Cerebellar nuclear complex (tissue), 1 donor: ENCODE measurements around the gene GDF15.

ENCODE experiments used
- DNase-seq, 2 experiments: peaks; one replicate each; lab custom pipeline; 2025; lab: John Stamatoyannopoulos, UW

Gene GDF15

DNA sequence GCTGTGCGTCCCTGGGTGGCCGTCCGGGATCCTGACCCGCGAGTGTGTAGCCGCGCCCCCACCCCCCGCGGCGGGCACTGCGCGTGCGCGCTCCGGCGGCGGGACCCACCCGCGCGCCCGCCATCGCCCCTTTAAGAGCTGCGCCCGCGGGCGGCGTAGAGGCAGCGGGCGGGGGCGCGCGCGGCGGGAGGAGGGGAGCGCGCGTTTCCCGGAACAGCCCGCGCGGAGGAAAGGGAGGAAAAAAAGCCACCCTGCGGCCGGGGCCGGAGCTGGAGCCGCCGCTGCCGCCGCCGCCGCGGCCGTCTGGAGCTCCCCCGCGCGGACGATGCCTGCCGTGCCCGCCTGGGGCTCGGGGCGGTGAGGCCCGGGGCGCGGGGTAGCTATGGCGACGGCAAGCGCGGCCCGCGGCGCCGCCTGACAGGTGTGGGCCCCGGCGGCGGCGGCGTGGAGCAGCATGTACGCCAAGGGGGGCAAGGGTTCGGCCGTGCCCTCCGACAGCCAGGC, 33.3 kb downstream of the GDF15 start, which contains the start of gene SSBP4:
TSS of gene SSBP4 (plus strand) at position 204 of the 504 bp plus-strand sequence. CDS start at position 455, 251 bp downstream.
- DNase-seq: no peak

DNA sequence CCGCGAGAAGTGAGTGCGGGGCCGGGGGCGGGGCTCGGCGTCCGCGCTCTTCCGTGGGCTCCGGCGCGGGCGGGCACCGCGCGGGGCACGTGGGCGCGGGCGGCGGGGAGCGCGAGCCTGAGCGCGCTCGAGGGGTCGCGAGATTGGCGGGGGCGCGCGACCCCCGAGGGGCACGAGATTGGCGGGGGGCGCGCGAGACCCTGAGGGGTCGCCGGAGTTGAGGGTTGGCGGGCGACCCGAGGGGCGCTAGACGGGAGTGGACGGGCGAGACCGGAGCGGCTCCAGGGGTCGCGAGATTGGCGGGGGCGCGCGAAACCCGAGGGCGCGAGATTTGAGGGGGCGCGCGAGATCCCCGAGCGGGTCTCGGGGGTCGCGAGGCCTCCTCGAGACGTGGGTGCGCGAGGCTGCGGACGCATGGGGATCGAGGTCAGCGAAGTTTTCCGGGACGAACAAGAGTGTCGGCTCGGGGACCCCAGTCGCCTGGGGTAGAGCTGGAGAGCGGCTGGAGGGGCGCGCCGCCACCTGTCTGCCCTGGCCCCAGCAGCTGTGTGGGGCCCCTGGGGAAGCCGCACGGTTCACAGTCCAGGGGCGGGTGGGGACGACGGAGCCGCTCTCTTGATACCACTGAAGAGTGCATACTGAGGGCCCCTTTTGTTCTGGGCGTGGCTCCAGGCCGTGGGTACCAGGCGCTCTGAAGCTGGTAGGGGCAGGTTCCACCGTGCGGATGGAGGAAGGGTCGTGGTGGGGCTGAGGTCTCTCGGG, 33.9 kb downstream of the GDF15 start:
- no peak for DNase-seq

DNA sequence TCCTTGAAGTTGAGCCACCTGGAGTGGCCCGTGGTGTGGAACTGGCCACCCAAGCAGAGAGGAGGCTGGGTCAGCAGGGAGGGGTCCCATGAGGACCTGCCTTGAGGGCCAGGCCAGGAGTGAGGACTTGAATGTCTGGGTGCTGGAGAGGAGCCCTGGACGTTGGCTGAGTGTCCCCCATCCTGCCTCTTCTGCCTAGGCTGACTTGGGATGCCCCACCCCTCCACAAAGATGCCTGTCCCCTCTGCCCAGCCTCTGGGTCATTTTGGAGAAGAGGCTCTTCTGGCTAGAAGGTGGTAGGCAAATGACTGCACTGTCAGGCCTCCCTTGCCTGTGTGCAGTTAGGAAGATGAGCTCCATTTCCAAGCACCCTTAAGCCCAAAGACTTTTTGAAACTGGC, 35.0 kb downstream of the GDF15 start:
- DNase-seq: no peak

DNA sequence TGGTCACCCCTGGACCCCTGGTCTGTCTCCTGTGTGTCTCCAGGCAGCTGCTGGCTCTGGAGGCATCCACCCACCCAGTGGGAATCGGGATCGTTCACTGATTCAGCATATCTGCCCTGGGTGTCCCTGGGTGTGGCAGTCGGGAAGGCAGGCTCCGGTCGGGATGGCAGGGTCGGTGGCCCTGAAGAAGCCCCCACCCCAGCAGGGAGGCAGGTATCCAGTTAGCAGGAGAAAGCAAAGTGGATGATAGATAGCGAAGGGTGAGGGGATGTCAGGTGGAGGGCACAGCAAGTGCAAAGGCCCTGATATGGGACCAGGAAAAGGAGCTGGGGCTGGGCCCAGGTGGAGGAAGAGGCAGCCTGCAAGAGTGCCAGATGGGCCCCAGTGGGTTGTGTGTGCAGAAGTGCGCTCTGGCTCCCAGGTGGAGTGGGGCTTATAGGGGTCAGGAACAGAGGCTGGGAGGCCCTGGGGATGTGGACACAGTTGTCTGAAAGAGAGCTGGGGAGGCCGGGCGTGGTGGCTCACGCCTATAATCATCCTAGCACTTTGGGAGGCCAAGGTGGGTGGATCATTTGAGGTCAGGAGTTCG, 35.5 kb downstream of the GDF15 start:
- DNase-seq: no peak

DNA sequence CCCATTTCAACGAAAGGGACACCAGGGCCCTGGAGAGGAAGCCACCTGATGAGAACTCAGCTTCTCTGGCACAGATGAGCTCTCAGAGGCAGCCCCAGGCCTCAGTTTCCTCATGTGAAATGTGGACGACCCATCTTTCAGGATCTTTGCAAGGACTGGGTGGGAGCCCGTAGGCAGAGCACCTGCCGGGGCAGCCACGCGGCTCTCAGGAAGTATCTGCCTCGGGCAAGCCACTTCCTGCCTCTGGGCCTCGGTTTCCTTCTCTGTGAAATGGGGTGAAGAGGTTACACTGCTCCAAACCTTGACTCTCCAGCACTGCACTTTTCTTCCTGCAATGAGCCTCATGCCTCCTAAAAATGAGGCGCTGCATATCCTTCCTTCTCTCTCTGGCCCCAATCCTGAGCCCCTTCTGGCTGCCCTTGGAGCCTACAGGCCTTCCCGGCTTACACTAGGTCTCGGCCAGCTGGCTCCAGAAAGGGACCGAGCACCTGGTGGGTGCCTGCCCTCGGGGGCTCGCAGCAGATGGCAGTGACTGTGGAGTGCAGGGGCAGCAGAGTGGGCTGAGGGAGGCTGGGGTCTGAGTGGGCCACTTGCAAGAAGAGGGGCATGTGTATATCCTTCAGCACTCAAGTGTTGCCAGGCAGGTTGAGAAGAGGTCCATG, 36.7 kb downstream of the GDF15 start:
- DNase-seq: no peak

DNA sequence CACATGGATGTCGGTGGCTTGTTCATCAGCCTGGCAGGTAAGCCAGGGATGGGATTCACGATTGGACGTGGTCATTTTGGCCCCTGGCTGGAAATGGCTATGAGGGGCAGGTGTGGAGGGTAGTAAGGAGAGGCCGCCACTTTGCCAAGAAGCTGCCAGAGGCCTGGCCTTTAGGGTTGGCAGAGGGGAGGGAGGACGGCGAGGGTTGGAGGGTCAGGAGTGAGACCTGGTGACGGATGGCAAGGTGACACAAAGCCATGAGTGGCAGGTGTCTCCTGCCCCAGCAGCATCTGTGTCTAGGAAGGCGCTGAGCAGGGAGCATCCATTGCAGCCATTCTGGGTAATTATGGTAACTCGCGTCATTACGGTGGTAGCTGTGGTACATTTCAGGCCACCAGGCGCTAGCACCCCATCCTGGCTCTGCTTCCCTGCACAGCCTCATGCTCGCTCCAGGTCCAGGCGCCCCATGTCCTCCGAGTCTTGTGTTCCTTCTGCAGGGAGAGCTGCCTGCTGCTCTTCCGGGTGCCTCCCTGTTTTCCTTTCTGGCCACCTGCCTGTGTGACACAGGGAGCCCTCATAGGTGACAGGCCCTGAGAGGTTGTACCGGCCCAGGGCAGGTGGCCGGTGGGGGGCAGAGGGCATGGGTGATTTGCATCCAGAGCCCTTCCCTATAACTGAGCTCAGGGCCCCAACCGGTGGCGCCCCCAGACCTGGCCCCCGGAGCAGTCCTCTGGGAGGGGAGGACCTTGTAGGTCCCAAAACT, 37.5 kb downstream of the GDF15 start:
- no peak for DNase-seq

DNA sequence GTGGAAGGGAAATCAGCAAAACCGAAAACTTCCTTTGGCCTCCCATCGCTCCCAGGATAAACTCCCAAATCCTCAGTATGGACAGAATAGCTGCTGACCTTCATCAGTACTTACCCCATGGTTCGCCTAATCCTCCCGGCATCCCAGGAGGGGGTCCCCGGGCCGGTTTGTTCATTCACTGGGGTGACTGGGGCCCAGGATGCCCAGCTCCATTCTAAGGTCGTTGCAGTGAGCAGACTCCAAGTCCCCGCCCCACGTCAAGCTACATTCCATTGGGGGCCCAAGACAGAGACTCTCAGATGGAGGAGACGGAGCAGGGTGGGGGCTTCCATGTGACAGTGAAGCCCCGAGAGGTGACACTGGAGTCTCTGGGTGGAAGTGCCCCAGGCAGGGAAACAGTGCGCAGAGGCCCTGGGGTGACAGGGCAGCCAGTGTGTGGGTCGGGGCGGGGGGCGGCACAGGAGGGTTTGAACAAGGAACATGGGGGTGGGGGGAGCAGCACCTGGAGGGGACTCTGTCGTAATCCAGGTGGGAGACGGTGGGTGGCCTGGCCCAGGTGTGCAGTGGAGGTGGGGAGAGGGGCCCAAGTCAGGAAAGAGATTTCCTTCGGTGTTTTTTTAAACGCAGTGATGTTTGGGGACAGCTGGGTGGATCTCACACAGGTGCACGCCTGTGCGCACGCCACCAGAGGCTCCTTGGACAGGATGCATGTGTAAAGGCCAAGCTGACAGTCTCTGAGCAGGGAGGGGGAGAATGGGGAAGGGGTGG, 38.3 kb downstream of the GDF15 start:
- DNase-seq: no peak

DNA sequence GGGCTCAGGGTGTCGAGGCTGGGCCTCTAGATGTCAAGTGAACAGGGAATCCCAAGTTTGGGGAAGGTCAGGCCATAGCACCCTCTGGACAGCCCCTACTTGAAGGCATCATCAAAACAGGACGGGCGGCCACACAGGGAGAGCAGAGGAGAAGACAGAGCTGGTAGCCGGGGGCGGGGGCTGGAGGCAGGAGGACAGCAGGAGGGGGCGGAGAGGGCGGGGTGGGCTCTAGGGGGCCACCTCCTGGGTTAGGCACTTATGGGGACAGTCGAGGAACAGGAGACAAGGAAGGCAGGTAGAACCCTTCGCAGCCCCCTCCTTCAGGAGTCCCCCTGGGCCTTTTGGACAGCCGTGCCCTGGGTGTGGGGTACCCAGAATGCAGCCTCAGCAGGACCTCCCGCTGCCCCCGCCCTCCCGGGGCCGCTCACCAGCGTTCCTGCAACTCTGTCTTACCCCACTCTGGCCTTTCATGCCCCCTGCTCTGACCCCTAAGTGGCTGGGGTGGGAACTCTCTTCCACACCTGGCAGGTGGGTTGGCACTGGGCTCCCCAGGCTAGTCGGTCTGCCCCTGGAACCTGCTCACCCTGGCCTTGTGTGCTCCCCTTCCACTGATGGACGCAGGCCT, 39.0 kb downstream of the GDF15 start:
- DNase-seq: no peak

DNA sequence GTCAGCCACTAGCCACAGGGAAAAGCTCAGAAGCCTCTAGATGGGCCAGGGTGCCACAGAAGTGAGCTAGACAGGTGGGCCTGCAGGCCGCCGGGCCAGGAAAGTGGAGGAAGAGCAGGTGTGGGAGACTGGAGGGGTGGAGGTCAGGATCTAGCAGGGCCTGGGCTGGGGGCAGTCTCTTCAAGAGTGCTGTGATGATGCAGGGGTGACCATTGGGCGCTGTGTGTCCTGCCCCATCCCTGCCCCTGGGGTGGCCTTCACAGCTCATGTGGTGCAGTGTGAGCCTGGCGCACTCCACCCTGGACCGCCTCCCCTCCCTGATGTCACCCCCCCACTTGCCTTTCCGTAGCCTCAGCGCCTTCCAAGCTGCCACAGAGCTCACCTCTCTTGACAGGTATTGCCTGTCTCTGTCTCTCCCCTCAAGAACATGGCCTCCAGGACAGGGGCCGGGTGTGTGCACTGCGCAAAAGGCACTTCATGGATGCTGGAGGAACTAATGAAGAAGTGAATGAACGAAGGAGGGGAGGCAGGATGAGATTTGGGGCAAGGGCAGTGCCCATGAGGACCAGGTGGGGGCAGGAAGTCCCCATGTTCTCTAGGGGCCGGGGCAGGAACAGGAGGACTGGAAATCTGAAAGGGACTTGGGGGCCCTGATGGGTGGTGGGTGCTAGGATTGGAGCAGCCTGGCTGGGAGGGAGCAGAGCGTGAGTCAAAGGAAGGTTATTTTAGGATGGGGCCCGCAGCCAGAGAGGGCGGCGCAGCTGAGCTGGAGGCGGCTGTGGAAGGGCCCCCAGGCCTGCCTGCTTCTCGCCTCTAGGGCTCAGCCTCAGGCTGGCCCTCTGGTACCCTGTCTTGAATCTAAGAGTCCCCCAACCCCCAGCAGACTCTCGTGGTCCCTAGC, 39.8 kb downstream of the GDF15 start:
- DNase-seq: no peak

DNA sequence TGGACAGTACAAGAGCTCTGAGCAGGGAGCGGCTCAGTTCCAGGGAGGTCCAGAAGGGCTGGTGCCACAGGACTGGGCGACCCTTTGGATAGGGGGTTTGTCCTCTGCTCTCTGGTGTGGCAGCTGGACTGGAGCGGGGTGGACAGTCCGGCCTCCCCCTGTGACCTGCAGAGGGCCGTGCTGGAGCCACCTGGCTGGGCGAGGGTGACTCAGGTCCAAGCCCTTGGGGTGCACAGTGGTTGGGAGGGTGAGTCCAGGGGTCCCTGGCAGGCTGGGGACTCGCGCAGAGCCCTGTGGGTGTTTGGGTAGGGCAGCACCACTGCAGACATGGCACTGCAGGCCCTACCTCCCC, 40.4 kb downstream of the GDF15 start:
- no peak for DNase-seq

DNA sequence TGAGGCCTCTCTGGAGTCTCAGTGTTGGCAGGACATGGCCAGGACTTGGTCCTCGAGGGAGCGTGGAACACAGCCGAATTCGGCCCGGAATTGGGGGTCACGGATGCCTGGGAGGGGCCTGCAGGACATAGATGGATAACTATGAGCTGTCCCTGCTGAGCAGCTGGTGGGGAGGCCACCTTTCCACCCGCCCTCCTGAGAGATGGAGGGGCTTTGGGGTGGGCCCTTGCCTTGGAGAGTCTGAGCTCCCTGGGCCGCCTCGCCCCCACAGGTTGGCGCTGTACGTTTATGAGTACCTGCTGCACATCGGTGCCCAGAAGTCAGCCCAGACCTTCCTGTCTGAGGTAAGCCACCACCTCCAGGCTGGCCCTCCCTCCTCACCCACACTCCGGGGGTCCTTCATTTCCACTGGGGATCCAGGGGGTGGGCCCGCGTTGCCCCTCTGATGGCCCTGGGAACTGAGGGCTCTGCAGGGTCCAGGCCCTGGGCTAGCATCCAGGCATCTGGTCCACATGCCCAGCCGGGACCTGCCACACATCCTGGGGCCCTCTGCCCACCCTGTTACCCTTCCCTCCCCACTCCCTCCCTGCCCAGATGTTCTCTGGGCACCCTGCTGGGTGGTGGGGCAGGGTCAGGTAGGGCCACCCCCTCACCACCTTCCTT, 41.3 kb downstream of the GDF15 start:
- DNase-seq: no peak

DNA sequence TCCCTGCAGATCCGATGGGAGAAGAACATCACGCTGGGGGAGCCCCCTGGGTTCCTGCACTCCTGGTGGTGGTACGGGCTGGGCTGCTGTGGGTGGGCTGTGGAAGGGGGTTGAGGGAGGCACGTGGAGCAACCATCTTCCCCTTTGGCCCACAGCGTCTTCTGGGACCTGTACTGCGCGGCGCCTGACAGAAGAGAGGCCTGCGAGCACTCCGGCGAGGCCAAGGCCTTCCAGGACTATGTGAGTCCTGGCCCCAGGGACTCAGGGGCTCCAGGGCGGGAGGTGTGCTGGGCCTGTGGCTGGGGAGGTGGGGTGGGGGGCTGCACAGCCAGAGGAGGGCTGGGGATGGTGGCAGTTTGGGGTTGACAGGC, 41.8 kb downstream of the GDF15 start:
- DNase-seq: no peak

DNA sequence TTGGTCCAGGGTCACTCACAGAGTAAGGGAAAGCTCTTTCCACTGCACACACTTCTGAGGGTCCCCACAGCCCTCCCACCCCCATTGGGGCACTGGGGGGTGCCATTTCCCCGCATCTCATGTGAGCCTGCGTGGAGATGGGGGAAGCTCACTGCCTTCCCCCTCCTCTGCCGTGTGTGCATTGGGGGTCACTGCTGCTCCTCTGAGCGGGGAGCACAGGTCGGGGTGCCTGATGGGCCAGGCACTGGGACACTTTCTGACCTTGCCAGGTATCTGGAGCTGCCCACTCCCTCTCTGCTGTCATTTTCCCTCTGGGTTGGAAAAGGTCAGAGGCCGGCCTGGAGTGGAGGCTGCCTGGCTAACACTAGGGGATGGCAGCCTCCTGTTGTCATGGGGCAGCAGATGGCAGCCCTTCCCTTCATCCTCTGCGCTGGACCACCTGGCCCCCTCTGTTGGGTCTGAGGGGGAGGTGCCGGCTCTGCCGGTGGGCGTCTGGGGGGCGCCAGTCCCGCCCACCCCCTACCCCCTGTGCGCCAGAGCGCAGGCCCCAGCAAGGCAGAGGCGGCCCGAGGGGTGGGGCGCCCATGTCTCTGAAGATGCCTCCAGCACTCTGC, 42.3 kb downstream of the GDF15 start:
- DNase-seq: no peak

DNA sequence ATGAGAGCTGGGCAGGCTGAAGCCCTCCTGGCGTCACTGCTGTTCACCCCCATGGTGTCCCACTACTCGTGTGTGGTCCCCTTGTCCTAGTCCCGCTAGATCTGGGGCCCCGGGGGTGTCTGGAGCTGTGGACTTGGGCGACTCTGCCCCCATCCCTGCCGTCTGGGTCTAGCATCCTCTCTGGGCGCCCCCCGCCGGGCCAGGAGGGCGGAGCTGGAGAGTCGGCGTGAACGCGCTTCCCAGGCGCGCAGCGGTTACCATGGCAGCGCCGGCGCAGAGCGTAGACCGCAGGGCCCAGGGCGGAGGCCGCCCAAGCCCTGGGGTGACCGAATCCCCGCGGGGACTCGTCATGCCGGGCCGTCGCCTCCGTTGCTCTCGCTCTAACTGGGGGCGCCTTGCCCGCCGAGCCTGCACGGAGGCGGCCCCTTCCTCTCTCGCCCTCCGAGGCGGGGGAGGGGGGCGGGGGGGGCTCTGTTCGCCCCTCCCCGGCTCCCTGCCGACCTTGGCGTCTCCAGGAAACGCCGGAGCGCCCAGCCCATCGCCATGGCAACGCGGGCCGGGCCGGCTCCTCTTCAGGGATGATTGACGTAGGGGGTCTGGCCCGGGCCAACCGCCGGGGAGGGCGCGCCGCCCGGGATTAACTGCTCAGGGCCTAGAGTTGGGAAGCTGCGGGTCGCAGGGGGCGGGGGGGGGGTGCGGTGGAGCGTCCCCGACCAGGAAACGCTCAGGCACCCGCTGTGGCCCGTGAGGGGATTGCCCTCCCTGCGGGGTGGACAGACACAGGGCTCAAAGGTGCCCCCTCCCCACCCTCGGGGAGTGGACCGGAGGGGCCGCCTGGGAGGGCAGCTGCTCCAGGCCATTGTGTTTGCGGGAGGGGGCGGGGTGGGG, 43.1 kb downstream of the GDF15 start:
- peak in 1 of 2 experiments; percentile 35 for DNase-seq

DNA sequence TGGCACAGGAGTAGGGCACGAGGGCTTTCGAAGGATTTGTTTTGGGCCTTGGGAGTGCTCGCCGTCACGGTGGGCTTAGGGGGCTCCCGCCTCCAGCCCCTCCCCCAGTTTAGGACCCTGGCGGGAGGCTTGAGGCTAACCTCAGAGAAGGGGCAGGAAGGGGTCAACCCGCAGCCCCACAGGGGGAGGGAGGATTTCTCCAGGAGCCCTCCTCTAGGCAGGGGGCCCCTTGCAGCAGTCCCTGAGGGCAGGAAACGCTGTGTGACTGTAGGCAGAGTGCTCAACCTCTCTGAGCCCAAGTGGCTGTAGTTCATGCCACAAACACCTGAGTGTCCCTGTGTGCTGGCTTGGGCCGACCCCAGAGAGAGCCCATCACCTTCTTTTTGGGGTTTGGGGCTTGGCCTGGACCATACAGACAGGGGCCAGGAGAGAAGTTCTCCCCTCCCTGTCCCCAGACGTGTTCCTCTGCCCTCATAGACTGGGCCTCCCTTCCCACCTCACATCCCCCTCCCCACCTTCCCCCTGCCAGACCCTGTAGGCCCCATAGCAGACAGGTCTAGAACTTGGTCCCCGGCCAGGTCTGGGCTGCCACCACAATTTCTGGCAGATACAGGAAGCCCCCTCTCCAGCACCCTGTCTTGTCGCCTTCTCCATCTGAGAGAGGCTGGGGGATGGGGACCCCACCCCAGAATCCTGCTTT, 43.9 kb downstream of the GDF15 start:
- no peak for DNase-seq

DNA sequence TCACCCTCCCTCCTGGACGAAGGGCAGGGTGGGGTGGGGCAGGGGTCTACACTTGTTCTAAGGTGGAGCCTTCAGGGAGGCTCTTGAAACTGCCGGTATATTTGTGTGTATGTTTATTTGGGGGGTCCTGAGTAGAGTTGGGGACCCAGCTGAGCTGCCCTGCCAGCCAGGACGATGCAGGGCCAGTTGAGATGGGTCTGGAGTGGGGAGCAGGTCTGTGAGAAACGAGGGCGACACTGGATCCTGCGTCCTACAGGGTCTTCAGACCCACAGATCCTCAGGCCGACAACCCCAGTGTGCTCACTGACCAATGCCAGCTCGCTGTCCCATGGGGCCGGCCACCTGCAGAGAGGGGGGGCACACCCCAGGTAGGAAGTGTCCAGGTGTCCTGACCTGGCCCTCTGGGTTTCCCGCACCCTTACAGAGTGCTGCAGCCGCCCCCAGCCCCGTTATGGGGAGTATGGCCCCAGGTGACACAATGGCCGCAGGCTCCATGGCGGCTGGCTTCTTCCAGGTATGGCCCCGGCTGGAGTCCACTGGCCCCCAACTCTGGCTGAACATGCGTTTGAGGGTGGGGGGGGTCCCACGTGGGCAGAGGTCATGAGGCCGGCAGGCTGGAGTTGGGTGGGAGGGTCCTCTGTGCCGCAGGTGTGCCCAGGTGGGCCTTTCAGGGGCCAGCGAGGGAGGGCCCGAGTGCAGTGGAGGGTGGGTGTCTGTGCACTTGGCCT, 44.6 kb downstream of the GDF15 start:
- no peak for DNase-seq
